H9 (cell line): Measurements from ENCODE around the gene EFNA5. TPM values are rescaled to one million over a fixed set of nuclear protein-coding genes. Genes with fewer than 3 reads are reported as not detected.

Experiments used
- DNase-seq: peaks from one replicate; pipeline ENCODE4 v3.0.0-alpha.2; 2017
- H2AFZ ChIP-seq: one replicate; pipeline ENCODE4 v1.6.1; 2013; ENCODE audit warnings: mild to moderate bottlenecking, low read length, control low read depth, moderate library complexity
- H2AK5ac ChIP-seq: 2 replicates; pipeline ENCODE4 v1.6.1; 2013; ENCODE audit warnings: low read length, control low read depth, mixed read lengths; ENCODE audit not compliant: insufficient read length
- H2BK120ac ChIP-seq: one replicate; pipeline ENCODE4 v1.6.1; 2013; ENCODE audit warnings: low read depth, mild to moderate bottlenecking, low read length, control low read depth, inconsistent platforms; ENCODE audit not compliant: poor library complexity, severe bottlenecking
- H2BK12ac ChIP-seq: 2 replicates; pipeline ENCODE4 v1.6.1; 2013; ENCODE audit warnings: low read length, control low read depth, mixed read lengths, low read depth; ENCODE audit not compliant: insufficient read length
- H2BK15ac ChIP-seq: 2 replicates; pipeline ENCODE4 v1.6.1; 2013; ENCODE audit warnings: low read depth, low read length, control low read depth
- H2BK20ac ChIP-seq: one replicate; pipeline ENCODE4 v1.6.1; 2013; ENCODE audit warnings: low read depth, mild to moderate bottlenecking, low read length, control low read depth, inconsistent platforms; ENCODE audit not compliant: poor library complexity, severe bottlenecking
- H2BK5ac ChIP-seq: 2 replicates; pipeline ENCODE4 v1.6.1; 2013; ENCODE audit warnings: low read length, control low read depth, mixed read lengths; ENCODE audit not compliant: insufficient read length
- H3K14ac ChIP-seq: 2 replicates; pipeline ENCODE4 v1.6.1; 2013; ENCODE audit warnings: low read length, control low read depth; ENCODE audit not compliant: insufficient read depth
- H3K18ac ChIP-seq: 2 replicates; pipeline ENCODE4 v1.6.1; 2013; ENCODE audit warnings: low read depth, mild to moderate bottlenecking, mixed read lengths, low read length, control low read depth; ENCODE audit not compliant: insufficient read length
- H3K23ac ChIP-seq: 2 replicates; pipeline ENCODE4 v1.6.1; 2013; ENCODE audit warnings: low read length, control low read depth, mixed read lengths, low read depth; ENCODE audit not compliant: insufficient read length
- H3K23me2 ChIP-seq: 2 replicates; pipeline ENCODE4 v1.6.1; 2013; ENCODE audit warnings: low read depth, mild to moderate bottlenecking, mixed read lengths, low read length, control low read depth; ENCODE audit not compliant: insufficient read length, poor library complexity, severe bottlenecking
- H3K27ac ChIP-seq: 2 replicates; pipeline ENCODE4 v1.5.1; 2013; ENCODE audit warnings: low read length, control low read depth, mixed read lengths, low read depth; ENCODE audit not compliant: insufficient read length
- H3K27me3 ChIP-seq: 2 replicates; pipeline ENCODE4 v1.6.1; 2013; ENCODE audit warnings: low read length, control low read depth, inconsistent platforms; ENCODE audit not compliant: insufficient read depth
- H3K4ac ChIP-seq: 2 replicates; pipeline ENCODE4 v1.6.1; 2013; ENCODE audit warnings: low read depth, mild to moderate bottlenecking, control low read depth, inconsistent platforms, low read length, moderate library complexity
- H3K4me1 ChIP-seq: 2 replicates; pipeline ENCODE4 v1.6.1; 2013; ENCODE audit warnings: low read length, control low read depth, inconsistent platforms; ENCODE audit not compliant: insufficient read depth
- H3K4me2 ChIP-seq: 2 replicates; pipeline ENCODE4 v1.6.1; 2013; ENCODE audit warnings: low read length, control low read depth, mixed read lengths; ENCODE audit not compliant: insufficient read length, insufficient read depth
- H3K56ac ChIP-seq: 2 replicates; pipeline ENCODE4 v1.6.1; 2013; ENCODE audit warnings: low read depth, mild to moderate bottlenecking, mixed read lengths, low read length, control low read depth; ENCODE audit not compliant: insufficient read length
- H3K79me1 ChIP-seq: 2 replicates; pipeline ENCODE4 v1.6.1; 2013; ENCODE audit warnings: low read depth, mild to moderate bottlenecking, moderate library complexity, low read length, control low read depth, inconsistent platforms; ENCODE audit not compliant: insufficient read depth, poor library complexity, severe bottlenecking
- H3K79me2 ChIP-seq: 2 replicates; pipeline ENCODE4 v1.6.1; 2013; ENCODE audit warnings: low read length, control low read depth, inconsistent platforms; ENCODE audit not compliant: insufficient read depth
- H3K9ac ChIP-seq: 2 replicates; pipeline ENCODE4 v1.6.1; 2013; ENCODE audit warnings: low read length, control low read depth, mixed read lengths; ENCODE audit not compliant: insufficient read length; ENCODE audit errors: extremely low read depth
- H3K9me3 ChIP-seq: one replicate; pipeline ENCODE4 v1.6.1; 2013; ENCODE audit warnings: low read depth, low read length, inconsistent platforms; ENCODE audit not compliant: control insufficient read depth
- H3T11ph ChIP-seq: one replicate; pipeline ENCODE4 v1.6.1; 2013; ENCODE audit warnings: mild to moderate bottlenecking, low read length, control low read depth, inconsistent platforms
- H4K20me1 ChIP-seq: one replicate; pipeline ENCODE4 v1.6.1; 2013; ENCODE audit not compliant: control insufficient read depth, insufficient read length, insufficient read depth
- H4K5ac ChIP-seq: 2 replicates; pipeline ENCODE4 v1.6.1; 2013; ENCODE audit warnings: low read depth, mild to moderate bottlenecking, mixed read lengths, low read length, control low read depth; ENCODE audit not compliant: insufficient read length
- H4K8ac ChIP-seq: replicated peaks from 2 replicates; pipeline ENCODE4 v1.6.1; 2013; ENCODE audit warnings: low read length, control low read depth, mixed read lengths, low read depth; ENCODE audit not compliant: insufficient read length
- H4K91ac ChIP-seq: 2 replicates; pipeline ENCODE4 v1.6.1; 2013; ENCODE audit warnings: low read depth, mild to moderate bottlenecking, moderate library complexity, mixed read lengths, low read length, control low read depth; ENCODE audit not compliant: insufficient read length
- H3K27ac Mint-ChIP-seq, 3 experiments: 2 replicates in 2 of 3; 3 replicates in 1 of 3; pipeline ENCODE4 v1.8.0; 2020 to 2021; ENCODE audit warnings: mixed read lengths in 3 of 3, mild to moderate bottlenecking in 1 of 3, moderate library complexity in 1 of 3
- H3K27me3 Mint-ChIP-seq: 2 replicates; pipeline ENCODE4 v1.8.0; 2021; ENCODE audit warnings: low read depth, mild to moderate bottlenecking, moderate library complexity, mixed read lengths
- H3K36me3 Mint-ChIP-seq, 3 experiments: 2 replicates in 2 of 3; 3 replicates in 1 of 3; pipeline ENCODE4 v1.8.0; 2020 to 2021; ENCODE audit warnings: low read depth in 3 of 3, mixed read lengths in 3 of 3; ENCODE audit not compliant: insufficient read depth in 1 of 3
- H3K4me1 Mint-ChIP-seq, 2 experiments: 2 replicates each; pipeline ENCODE4 v1.8.0; 2020; ENCODE audit warnings: mixed read lengths in 2 of 2
- H3K4me3 Mint-ChIP-seq, 2 experiments: 2 replicates in 1 of 2; 3 replicates in 1 of 2; pipeline ENCODE4 v1.8.0; 2020 to 2021; ENCODE audit warnings: mild to moderate bottlenecking in 2 of 2, mixed read lengths in 2 of 2, moderate library complexity in 1 of 2
- H3K9me3 Mint-ChIP-seq, 2 experiments: 2 replicates in 1 of 2; 3 replicates in 1 of 2; pipeline ENCODE4 v1.8.0; 2020; ENCODE audit warnings: mild to moderate bottlenecking in 2 of 2, mixed read lengths in 2 of 2, moderate library complexity in 1 of 2
- CTCF ChIP-seq: fragments of 200-600 bp; sonication (generic); conservative IDR thresholded peaks from 3 replicates; pipeline ENCODE4 v1.8.0; 2021; ENCODE audit warnings: antibody characterized with exemption, mild to moderate bottlenecking
- WGBS: extraction: QIAGEN DNeasy Blood & Tissue Kit; methylation state at CpG from one replicate; pipeline ENCODE4 v1.1.7; 2013; ENCODE audit warnings: missing lambda C conversion rate, low lambda C conversion rate, mixed read lengths; ENCODE audit not compliant: insufficient read length; ENCODE audit errors: extremely low coverage; 5-methylcytosine and 5-hydroxymethylcytosine counted together
- total RNA-seq: library from RNA; stranded (reverse); gene quantifications from 2 replicates; pipeline ENCODE4 v1.2.1, GENCODE V29; 2021

The EFNA5 gene
- total RNA-seq, 1 experiment from 2014 or later = 20.4 TPM

- Mint-ChIP-seq H3K27me3 (no peaks in the 10 kb centered on the region), H3K27ac (peak overlapping the region in 1 of 3 experiments; percentile 43; a peak in 1 of 7 replicates), H3K36me3 (peaks cover 3 to 5% (median 3%) of the 10 kb centered on the region in 3 experiments; a peak in 5 of 7 replicates), H3K9me3 (peaks cover 3% of the 10 kb centered on the region in 2 experiments; a peak in 4 of 5 replicates), H3K4me1 (peaks cover 20 to 23% of the 10 kb centered on the region in 2 experiments), H3K4me3 (no peak overlapping the region)
- no peaks in the 10 kb centered on the region for H3K23me2 ChIP-seq
- H2BK120ac ChIP-seq = no peak overlapping the region
- H3K56ac ChIP-seq = no peak overlapping the region
- no peaks in the 10 kb centered on the region for H4K20me1 ChIP-seq
- no peak overlapping the region for H2BK20ac ChIP-seq
- H3K4me2 ChIP-seq = no peak overlapping the region
- no peak overlapping the region for H2BK12ac ChIP-seq
- H3K18ac ChIP-seq = no peak overlapping the region
- no peaks in the 10 kb centered on the region for H3K4me1 ChIP-seq
- H2BK5ac ChIP-seq = no peak overlapping the region
- no peaks in the 10 kb centered on the region for H3K27me3 ChIP-seq
- no peak overlapping the region for H2AFZ ChIP-seq
- H3K79me2 ChIP-seq = no peaks in the 10 kb centered on the region
- no peak for DNase-seq
- H4K8ac ChIP-seq = no peak overlapping the region
- H2BK15ac ChIP-seq = no peak overlapping the region
- H3T11ph ChIP-seq = no peak overlapping the region
- no peaks in the 10 kb centered on the region for H3K79me1 ChIP-seq
- no CpG with 5 or more reads among the region's 3 CpGs for WGBS
- H3K9me3 ChIP-seq = no peaks in the 10 kb centered on the region
- no peak overlapping the region for H3K23ac ChIP-seq
- H3K27ac ChIP-seq = no peak overlapping the region
- no peak overlapping the region for H4K5ac ChIP-seq
- H4K91ac ChIP-seq = no peak overlapping the region
- H3K4ac ChIP-seq = no peak overlapping the region
- no peak overlapping the region for H2AK5ac ChIP-seq
- no peak overlapping the region for H3K14ac ChIP-seq
- no peak for TF ChIP-seq CTCF
- no peak overlapping the region for H3K9ac ChIP-seq
These were observed 223.8 kb downstream of the EFNA5 start for GRCh38 chr5:107446972-107447371.
